GM12878 (cell line): ENCODE results near the gene MPPED1. TPM values are rescaled to one million over a fixed set of nuclear protein-coding genes. Genes with fewer than 3 reads are reported as not detected.

Source experiments
- ATAC-seq: fragments of 200-7000 bp; cut with Tn5 transposase; 3 replicates; pipeline ENCODE4 v1.9.1; 2020; ENCODE audit warnings: mild to moderate bottlenecking, moderate library complexity
- BruUV-seq: library from RNA; stranded (reverse); fragments of 400-500 nt; replicated peaks from 2 replicates; lab custom pipeline; 2021; lab: Mats Ljungman, UMichigan
- CTCF ChIA-PET: fragments of 300-600 bp; sonication (Branson Sonifier 250); formaldehyde crosslinking; extraction: SDS; loops from one replicate; lab custom pipeline; 2021; ENCODE audit warnings: inconsistent platforms; lab: Yijun Ruan, JAX
- POLR2A ChIA-PET: fragments of 350-600 bp; formaldehyde crosslinking; extraction: SDS; loops from one replicate; lab custom pipeline; 2021; ENCODE audit warnings: inconsistent platforms; lab: Charles Lee
- RAD21 ChIA-PET: fragments of 300-600 bp; sonication (Branson Sonifier 250); formaldehyde crosslinking; loops from one replicate; lab custom pipeline; 2023; ENCODE audit warnings: antibody characterized with exemption; ENCODE audit not compliant: unreplicated experiment; lab: Charles Lee
- SMC1A ChIA-PET: fragments of 300-600 bp; sonication (Branson Sonifier 250); formaldehyde crosslinking; loops from one replicate; lab custom pipeline; 2023; ENCODE audit not compliant: unreplicated experiment, uncharacterized antibody; lab: Charles Lee
- DNase-seq: peaks from one replicate; pipeline ENCODE4 v3.0.0-alpha.2; 2011; ENCODE audit warnings: low read depth, low spot score
- FAIRE-seq: peaks from 3 replicates; lab custom pipeline; 2011; peaks lifted over from hg19 to GRCh38; lab: Jason Lieb, UNC
- H2AFZ ChIP-seq: 2 replicates; pipeline ENCODE4 v1.6.0; 2011; ENCODE audit warnings: low read depth, low read length, control low read depth; ENCODE audit not compliant: control insufficient read depth
- H3K27ac ChIP-seq: 2 replicates; pipeline ENCODE4 v1.5.1; 2011; ENCODE audit warnings: control low read depth; ENCODE audit not compliant: control insufficient read depth, insufficient read depth
- H3K27me3 ChIP-seq, 2 experiments: replicated peaks in 1 of 2; 2 replicates each; pipeline versions ENCODE4 v1.6.0 to v1.6.1; 2011; ENCODE audit warnings: low read length in 1 of 2; ENCODE audit not compliant: control insufficient read depth in 2 of 2, insufficient read depth in 2 of 2
- H3K36me3 ChIP-seq, 2 experiments: 2 replicates each; pipeline ENCODE4 v1.5.1; 2011; ENCODE audit warnings: low read length in 1 of 2; ENCODE audit not compliant: control insufficient read depth in 2 of 2, insufficient read depth in 2 of 2
- H3K4me1 ChIP-seq: 2 replicates; pipeline ENCODE4 v1.6.1; 2011; ENCODE audit warnings: mild to moderate bottlenecking, low read length, moderate library complexity, mixed read lengths; ENCODE audit not compliant: control insufficient read depth, insufficient read depth
- H3K4me2 ChIP-seq: 2 replicates; pipeline ENCODE4 v1.6.0; 2011; ENCODE audit warnings: control low read depth; ENCODE audit not compliant: control insufficient read depth, insufficient read depth
- H3K4me3 ChIP-seq: fragments of 200-600 bp; sonication (generic); 2 replicates; pipeline ENCODE4 v1.5.1; 2016
- H3K79me2 ChIP-seq: 2 replicates; pipeline ENCODE4 v1.6.0; 2011; ENCODE audit warnings: low read length; ENCODE audit not compliant: control insufficient read depth, insufficient read depth
- H3K9ac ChIP-seq: 2 replicates; pipeline ENCODE4 v1.8.0; 2011; ENCODE audit warnings: low read length, control low read depth, mixed read lengths; ENCODE audit not compliant: control insufficient read depth, insufficient read depth
- H3K9me3 ChIP-seq: replicated peaks from 3 replicates; pipeline ENCODE4 v1.5.1; 2011; ENCODE audit warnings: mild to moderate bottlenecking, low read length; ENCODE audit not compliant: control insufficient read depth, insufficient read depth
- H4K20me1 ChIP-seq: 2 replicates; pipeline ENCODE4 v1.6.0; 2011; ENCODE audit not compliant: control insufficient read depth, insufficient read depth
- ASH2L ChIP-seq: fragments of 300-600, 200-600 bp; sonication (generic); IDR thresholded peaks from 2 replicates; pipeline ENCODE4 v1.6.1; 2017; ENCODE audit warnings: low read depth, mild to moderate bottlenecking, borderline replicate concordance
- BACH1 ChIP-seq: fragments of 450-650 bp; IDR thresholded peaks from 2 replicates; pipeline ENCODE4 v1.6.1; 2017; ENCODE audit warnings: mild to moderate bottlenecking, borderline replicate concordance
- HDAC2 ChIP-seq: fragments of 200-600 bp; sonication (generic); IDR thresholded peaks from 2 replicates; pipeline ENCODE4 v1.6.1; 2017
- NRF1 ChIP-seq: conservative IDR thresholded peaks from 2 replicates; pipeline ENCODE4 v1.6.1; 2011; ENCODE audit warnings: mild to moderate bottlenecking, low read depth, low read length, improper control_type of control experiment
- RELA ChIP-seq: fragments of 450-650 bp; IDR thresholded peaks from 2 replicates; pipeline ENCODE4 v1.8.0; 2014; ENCODE audit warnings: borderline replicate concordance; ENCODE audit not compliant: partially characterized antibody
- ZSCAN29 ChIP-seq: fragments of 450-650 bp; IDR thresholded peaks from 2 replicates; pipeline ENCODE4 v1.6.1; 2017; ENCODE audit warnings: mild to moderate bottlenecking, moderate library complexity
- WGBS: methylation state at CpG from one replicate; pipeline ENCODE4 v1.1.6; 2016; ENCODE audit warnings: low lambda C conversion rate; ENCODE audit not compliant: insufficient replicate concordance, insufficient coverage; ENCODE audit errors: missing lambda C conversion rate; 5-methylcytosine and 5-hydroxymethylcytosine counted together
- in situ Hi-C: fragments of 300-500 bp; cut with MboI; formaldehyde crosslinking; loops from 9 replicates; pipeline ENCODE4 v1.14.3; 2018; ENCODE audit warnings: mixed read lengths
- intact Hi-C: fragments of 100-400 bp; cut with micrococcal nuclease; formaldehyde crosslinking; loops from one replicate; pipeline ENCODE4 v1.14.2; 2022; ENCODE audit not compliant: unreplicated experiment
- polyA plus RNA-seq, 11 experiments: library from polyadenylated mRNA; depleted of rRNA in 4 of 11; unstranded in 6 of 11; stranded (reverse) in 5 of 11; fragments of >200 nt; fragmentation: Nextera tagmentation in 4 of 11; fragmentation: Illumina TruSeq in 1 of 11; extraction: Ambion mirVana in 4 of 11; extraction: Trizol in 1 of 11; gene quantifications; 1 replicate in 1 of 11; 2 replicates in 10 of 11; pipeline versions ENCODE4 v1.2.1 to v1.2.3, GENCODE V29; 2011 to 2016; ENCODE audit warnings: inconsistent platforms in 2 of 11, missing spikeins in 2 of 11, low read depth in 1 of 11
- total RNA-seq, 4 experiments: library from RNA; depleted of rRNA in 3 of 4; stranded (reverse); fragments of >200 nt in 3 of 4; fragmentation: Illumina TruSeq in 1 of 4; extraction: Trizol in 1 of 4; gene quantifications; 2 replicates each; pipeline versions ENCODE4 v1.2.1 to v1.2.3, GENCODE V29; 2013 to 2021

The MPPED1 gene
- total and polyA plus RNA-seq, 10 of the 15 experiments (the other 5 are each of a cell fraction or from before 2014, with no cell fraction given) = 0.11 TPM; not detected in 9

DNA sequence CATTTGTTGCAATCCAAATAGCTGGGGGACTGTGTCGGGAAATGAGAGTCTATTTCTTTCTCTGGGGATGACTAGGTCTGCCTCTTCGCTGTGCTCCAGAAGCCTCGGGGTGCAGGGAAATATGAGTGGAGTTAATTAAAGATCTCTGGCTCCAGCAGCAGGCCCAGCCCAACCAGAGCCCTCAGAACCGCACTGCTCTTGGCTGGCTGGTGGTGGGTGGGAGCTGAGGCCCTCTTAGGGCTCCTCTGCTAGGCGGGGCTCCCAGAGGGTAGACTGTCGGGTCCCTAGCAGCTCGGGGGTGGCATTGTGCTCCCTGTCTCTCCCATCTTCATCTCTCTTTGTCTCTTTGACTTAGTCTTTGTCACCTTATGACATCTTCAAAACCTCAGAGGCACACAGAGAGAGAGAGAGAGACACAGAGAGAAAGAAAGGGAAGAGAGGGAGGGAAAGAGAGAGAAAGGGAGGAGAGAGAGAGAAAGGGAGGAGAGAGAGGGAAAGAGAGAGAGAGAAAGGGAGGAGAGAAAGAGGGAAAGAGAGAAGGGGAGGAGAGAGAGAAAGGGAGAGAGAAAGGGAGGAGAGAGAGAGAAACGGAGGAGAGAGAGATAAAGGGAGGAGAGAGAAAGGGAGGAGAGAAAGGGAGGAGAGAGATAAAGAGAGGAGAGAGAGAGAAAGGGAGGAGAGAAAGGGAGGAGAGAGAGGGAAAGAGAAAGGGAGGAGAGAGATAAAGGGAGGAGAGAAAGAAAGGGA is 20.2 kb downstream of the MPPED1 start:
- Histone ChIP-seq H3K79me2 (no peaks in the 10 kb centered on the region), H3K27me3 (peaks cover 0 to 2% of the 10 kb centered on the region in 2 experiments; a peak in 2 of 4 replicates), H2AFZ (no peak overlapping the region), H4K20me1 (no peaks in the 10 kb centered on the region), H3K9ac (no peak overlapping the region), H3K4me1 (no peaks in the 10 kb centered on the region), H3K36me3 (no peaks in the 10 kb centered on the region), H3K27ac (no peak overlapping the region), H3K4me3 (no peak overlapping the region), H3K4me2 (no peak overlapping the region), H3K9me3 (no peaks in the 10 kb centered on the region)
- WGBS = 1% methylated on average over 8 of the region's 8 CpGs
- no peak for TF ChIP-seq ZSCAN29
- no peak for TF ChIP-seq HDAC2
- no peak for TF ChIP-seq ASH2L
- no peak for TF ChIP-seq BACH1
- in situ Hi-C loops (no loop called here), intact Hi-C loops (no loop called here)
- no peak for ATAC-seq
- ChIA-PET POLR2A (no interaction called here), SMC1A (no interaction called here), RAD21 (no interaction called here), CTCF (no interaction called here)
- FAIRE-seq = no peak
- DNase-seq = no peak
- BruUV-seq = no TSS peak

DNA sequence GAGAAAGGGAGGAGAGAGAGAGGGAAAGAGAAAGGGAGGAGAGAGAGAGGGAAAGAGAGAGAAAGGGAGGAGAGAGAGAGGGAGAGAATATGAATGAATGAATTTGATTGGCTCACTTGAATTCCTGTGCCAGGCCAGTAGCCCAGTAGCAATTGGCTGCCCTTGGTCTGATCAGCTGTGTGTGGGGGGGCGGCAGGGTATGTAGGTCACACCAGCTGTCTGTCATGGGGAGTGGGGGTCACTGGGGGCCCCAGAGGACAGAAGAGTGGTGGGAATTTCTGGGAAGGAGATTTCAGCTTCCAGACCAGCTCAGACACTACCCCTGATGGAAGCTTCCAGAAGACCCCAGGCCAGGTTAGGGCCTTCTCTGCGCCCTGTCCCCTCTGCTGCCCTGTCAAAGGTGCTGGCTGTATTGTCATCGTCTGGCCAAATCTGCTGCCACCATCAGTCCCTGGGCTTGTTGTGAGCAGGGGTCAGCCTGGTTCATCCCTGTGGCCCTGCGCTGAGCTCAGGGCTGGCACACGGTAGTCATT is 21.1 kb downstream of the MPPED1 start:
- in situ Hi-C loops (no loop called here), intact Hi-C loops (no loop called here)
- H3K36me3 ChIP-seq = no peaks in the 10 kb centered on the region
- H3K27ac ChIP-seq = no peak overlapping the region
- H3K4me2 ChIP-seq = no peak overlapping the region
- ChIA-PET POLR2A (no interaction called here), CTCF (no interaction called here), SMC1A (no interaction called here), RAD21 (no interaction called here)
- no peaks in the 10 kb centered on the region for H3K9me3 ChIP-seq
- H2AFZ ChIP-seq = no peak overlapping the region
- H3K27me3 ChIP-seq = peaks cover 0 to 2% of the 10 kb centered on the region in 2 experiments; a peak in 2 of 4 replicates
- no peak overlapping the region for H3K4me3 ChIP-seq
- 55% methylated on average over 5 of the region's 5 CpGs for WGBS
- ATAC-seq = no peak
- H3K79me2 ChIP-seq = no peaks in the 10 kb centered on the region
- FAIRE-seq = no peak
- BruUV-seq = no TSS peak
- no peak overlapping the region for H3K9ac ChIP-seq
- no peaks in the 10 kb centered on the region for H4K20me1 ChIP-seq
- no peak for DNase-seq
- H3K4me1 ChIP-seq = no peaks in the 10 kb centered on the region
- TF ChIP-seq RELA = no peak
- TF ChIP-seq NRF1 = no peak
